ENCODE data around the gene GZMH. TPM values are rescaled to one million over a fixed set of nuclear protein-coding genes. Genes with fewer than 3 reads are reported as not detected.

The GZMH gene, protein sequence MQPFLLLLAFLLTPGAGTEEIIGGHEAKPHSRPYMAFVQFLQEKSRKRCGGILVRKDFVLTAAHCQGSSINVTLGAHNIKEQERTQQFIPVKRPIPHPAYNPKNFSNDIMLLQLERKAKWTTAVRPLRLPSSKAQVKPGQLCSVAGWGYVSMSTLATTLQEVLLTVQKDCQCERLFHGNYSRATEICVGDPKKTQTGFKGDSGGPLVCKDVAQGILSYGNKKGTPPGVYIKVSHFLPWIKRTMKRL
- not detected in 2 replicates for total RNA-seq

GRCh38 chr14:24609655-24610344 lies at the start of gene GZMH:
Gene GZMH (minus strand): TSS chr14:24609685. CDS start chr14:24609613, 72 bp downstream.

GRCh38 chr14:24634158-24634557 lies 24.7 kb upstream of the GZMH start, which contains the start of gene GZMB:
Gene GZMB (minus strand): TSS chr14:24634190. CDS start chr14:24634160, 30 bp downstream.

DNA sequence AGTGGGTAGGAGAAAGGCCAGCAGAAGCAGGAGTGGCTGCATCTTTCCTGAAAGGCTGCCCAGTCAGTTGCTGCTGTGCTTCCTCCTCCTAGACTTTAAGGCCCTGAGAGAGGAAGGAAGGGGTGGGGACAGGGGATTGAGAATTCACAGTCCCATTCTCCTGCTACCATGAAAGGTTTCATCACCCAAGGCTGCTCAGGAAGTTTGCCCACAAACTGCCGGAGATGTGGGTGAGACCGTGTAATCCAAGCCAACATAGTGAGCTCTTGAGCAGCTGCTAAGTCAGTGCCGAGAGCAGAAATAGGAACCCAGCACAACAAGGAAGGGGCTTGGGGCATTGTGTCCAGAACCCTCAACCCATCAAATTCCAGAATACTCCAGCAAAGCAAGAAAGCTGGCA lies 33.3 kb downstream of the GZMH start, which contains the start of gene CTSG:
TSS of gene CTSG (minus strand) at position 69 of the 400 bp plus-strand sequence. CDS start at position 42, 27 bp downstream.

Other genes with a start within 250 kb of the GZMH start
- gene NFATC4, start 241.5 kb downstream of the GZMH start, total RNA-seq, result 12.5 and 20.2 TPM in 2 replicates
- 11.7 and 12.9 TPM in 2 replicates for gene NYNRIN, start 210.7 kb downstream of the GZMH start, total RNA-seq
- gene CBLN3, start 180.0 kb downstream of the GZMH start, total RNA-seq, result 1.1 and 1.6 TPM in 2 replicates
- 38.4 and 39.0 TPM in 2 replicates for gene KHNYN, start 179.7 kb downstream of the GZMH start, total RNA-seq
- gene SDR39U1, start 166.9 kb downstream of the GZMH start, total RNA-seq, result 15.8 and 17.9 TPM in 2 replicates
- gene CMA1, start 101.4 kb downstream of the GZMH start, total RNA-seq, result not detected in 2 replicates
- gene CTSG, start 33.4 kb downstream of the GZMH start, total RNA-seq, result not detected in 2 replicates
- gene GZMB, start 24.5 kb upstream of the GZMH start, total RNA-seq, result not detected in 2 replicates

All from thoracic aorta endothelial cell (primary cell).